C1 segment of cervical spinal cord (tissue), 14 donors: ENCODE data around the gene ARHGEF25.
A peak's percentile ranks its signal among the peaks of the same experiment; 100 is the strongest.
"Not testable (repeated sequence)": the region's sequence is repeated elsewhere in the genome, so short reads cannot be mapped to it uniquely, and the experiment has no call there.

ENCODE experiments used
- DNase-seq, 14 donors: peaks; one replicate each; lab custom pipeline; 2025; lab: John Stamatoyannopoulos, UW

ARHGEF25 gene

GRCh38 chr12:57611108-57611826 lies at the start of gene ARHGEF25:
Gene ARHGEF25, plus strand, starts transcription at chr12:57611435. Its CDS starts 460 bp downstream, at chr12:57611895.
- DNase-seq = peak in 11 of 14 donors; percentile 14 to 63 (median 36)

- no peak for DNase-seq
Measured at GRCh38 chr12:57563358-57563757, 47.9 kb upstream of the ARHGEF25 start.

GRCh38 chr12:57564178-57564740 lies 47.0 kb upstream of the ARHGEF25 start:
- no peak for DNase-seq

GRCh38 chr12:57568838-57569237 lies 42.4 kb upstream of the ARHGEF25 start:
- no peak for DNase-seq

GRCh38 chr12:57569858-57570257 lies 41.4 kb upstream of the ARHGEF25 start:
- no peak for DNase-seq

DNA sequence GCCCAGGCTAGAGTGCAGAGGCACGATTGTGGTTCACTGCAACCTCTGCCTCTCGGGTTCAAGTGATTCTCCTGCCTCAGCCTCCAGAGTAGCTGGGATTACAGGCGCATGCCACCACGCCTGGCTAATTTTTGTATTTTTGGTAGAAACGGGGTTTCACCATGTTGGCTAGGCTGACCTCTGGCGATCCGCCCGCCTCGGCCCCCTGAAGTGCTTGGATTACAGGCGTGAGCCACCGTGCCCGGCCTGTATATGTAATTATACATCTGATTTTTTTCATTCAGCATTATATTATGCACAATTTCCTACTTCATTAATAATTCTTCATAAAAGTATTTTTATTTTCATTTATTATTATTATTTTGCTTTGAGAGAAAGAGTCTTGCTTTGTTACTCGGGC lies 40.8 kb upstream of the ARHGEF25 start:
- DNase-seq = not testable (repeated sequence)

DNA sequence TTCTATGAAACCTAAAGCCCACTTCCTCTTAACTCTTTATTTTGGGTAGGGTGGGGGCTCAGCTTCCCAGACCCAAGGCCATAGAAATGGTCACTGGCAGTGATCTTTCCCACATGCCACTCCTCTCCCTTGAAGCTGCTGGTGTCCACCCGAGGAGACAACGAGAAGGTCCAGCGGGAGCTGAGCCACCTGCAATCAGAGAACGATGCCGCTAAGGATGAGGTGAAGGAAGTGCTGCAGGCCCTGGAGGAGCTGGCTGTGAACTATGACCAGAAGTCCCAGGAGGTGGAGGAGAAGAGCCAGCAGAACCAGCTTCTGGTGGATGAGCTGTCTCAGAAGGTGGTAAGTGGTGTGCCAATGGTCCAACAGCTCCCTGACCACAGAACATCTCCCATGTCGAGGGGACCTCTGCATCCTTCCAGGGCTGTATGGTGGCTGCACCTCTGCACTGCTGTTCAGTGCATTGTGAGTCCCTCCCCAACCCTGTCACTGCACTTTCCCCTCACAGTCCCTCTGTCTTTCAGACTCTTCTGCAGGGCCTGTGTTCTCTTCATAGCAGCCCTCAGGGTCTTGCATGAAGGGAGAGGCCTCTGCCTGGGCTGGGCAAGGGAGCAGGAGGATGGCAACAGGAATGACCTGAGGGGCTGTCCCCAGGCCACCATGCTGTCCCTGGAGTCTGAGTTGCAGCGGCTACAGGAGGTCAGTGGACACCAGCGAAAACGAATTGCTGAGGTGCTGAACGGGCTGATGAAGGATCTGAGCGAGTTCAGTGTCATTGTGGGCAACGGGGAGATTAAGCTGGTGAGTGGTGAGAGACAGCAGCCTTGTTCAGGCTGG lies 39.1 kb upstream of the ARHGEF25 start:
- no peak for DNase-seq

DNA sequence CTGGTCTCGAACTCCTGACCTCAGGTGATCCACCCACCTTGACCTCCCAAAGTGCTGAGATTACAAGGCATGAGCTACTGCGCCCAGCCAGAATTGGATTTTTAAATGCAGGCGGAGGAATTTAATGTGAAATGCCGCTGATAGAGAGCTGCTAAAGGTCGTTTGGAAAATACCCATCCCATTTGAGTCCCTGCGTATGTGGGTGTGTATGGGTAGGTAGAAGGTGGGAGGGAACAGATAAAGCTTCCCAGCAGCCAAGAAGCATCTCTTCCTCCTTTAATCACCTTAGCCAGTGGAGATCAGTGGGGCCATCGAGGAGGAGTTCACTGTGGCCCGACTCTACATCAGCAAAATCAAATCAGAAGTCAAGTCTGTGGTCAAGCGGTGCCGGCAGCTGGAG lies 36.4 kb upstream of the ARHGEF25 start:
- no peak for DNase-seq

DNA sequence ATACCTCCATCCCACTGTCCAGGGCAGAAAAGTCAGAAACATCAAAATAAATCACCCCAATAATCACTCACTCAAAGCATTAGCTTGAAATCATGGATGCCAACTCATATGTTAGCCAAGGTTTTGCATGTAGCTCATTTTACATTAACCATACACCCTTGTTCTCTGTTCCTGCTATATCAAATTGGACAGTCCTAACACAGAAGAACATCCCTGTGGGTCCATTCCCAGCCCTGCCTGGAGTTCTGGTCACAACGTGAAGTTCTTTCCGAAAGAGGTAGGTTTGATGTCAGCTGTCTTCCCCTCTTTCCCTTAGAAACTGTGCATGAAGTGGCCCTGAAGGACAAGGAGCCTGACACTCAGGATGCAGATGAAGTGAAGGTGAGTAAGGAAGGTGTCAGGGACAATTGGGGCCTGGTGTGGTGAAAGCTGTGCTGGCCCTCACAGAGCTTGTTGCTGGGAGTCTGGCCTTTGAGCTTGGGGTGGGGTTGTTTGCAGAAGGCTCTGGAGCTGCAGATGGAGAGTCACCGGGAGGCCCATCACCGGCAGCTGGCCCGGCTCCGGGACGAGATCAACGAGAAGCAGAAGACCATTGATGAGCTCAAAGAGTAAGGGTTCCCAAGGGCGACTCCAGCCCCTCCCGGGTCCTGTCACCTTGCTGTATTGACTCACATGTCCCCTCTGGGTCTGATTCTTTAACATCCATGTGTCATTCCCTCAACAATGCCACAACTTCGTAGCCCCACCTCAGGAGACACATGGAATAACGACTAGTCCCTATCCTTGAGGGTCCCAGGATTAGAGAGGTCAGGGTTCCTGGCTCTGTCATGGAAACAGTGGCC lies 35.2 kb upstream of the ARHGEF25 start:
- DNase-seq = no peak

GRCh38 chr12:57576613-57577160 lies 34.5 kb upstream of the ARHGEF25 start:
- no peak for DNase-seq

DNA sequence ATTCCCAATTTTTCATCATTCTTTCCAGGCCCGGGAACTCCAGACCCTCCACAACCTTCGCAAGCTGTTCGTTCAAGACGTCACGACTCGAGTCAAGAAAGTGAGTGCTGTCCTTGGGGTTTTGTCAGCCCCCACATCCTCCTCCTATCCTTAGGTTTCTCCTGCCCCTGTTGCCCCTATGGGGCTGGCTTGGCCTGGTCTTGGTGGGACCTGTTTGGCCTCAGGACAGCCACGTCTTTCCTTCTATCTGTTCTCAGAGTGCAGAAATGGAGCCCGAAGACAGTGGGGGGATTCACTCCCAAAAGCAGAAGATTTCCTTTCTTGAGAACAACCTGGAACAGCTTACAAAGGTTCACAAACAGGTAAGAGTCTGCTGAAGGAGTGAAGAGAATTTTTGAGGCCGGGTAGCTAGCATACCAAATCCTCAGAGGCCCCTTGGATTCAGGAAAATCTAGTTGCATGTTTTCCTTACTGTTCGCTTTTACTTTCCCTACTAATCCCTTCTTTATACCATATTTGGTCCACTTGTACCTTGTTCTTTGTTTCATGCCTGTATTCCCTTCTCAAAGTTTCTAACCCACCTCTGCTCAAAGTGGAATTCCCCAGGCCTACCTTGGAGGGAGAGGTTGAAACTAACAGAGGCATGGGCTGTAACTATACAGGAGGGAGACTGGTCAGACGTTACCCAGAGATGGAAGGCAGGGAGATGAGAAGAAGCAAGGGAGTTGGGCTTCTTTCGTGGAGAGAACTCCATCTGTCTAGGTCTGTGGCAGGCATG lies 33.1 kb upstream of the ARHGEF25 start:
- no peak for DNase-seq

- DNase-seq = no peak
Measured at GRCh38 chr12:57579011-57579410, 32.2 kb upstream of the ARHGEF25 start.

- DNase-seq = no peak
Measured at GRCh38 chr12:57579677-57580465, 31.4 kb upstream of the ARHGEF25 start.

GRCh38 chr12:57580466-57580795 lies 30.8 kb upstream of the ARHGEF25 start:
- no peak for DNase-seq

- no peak for DNase-seq
Measured at GRCh38 chr12:57581802-57582201, 29.4 kb upstream of the ARHGEF25 start.

- DNase-seq = no peak
Measured at GRCh38 chr12:57582440-57582839, 28.8 kb upstream of the ARHGEF25 start.

DNA sequence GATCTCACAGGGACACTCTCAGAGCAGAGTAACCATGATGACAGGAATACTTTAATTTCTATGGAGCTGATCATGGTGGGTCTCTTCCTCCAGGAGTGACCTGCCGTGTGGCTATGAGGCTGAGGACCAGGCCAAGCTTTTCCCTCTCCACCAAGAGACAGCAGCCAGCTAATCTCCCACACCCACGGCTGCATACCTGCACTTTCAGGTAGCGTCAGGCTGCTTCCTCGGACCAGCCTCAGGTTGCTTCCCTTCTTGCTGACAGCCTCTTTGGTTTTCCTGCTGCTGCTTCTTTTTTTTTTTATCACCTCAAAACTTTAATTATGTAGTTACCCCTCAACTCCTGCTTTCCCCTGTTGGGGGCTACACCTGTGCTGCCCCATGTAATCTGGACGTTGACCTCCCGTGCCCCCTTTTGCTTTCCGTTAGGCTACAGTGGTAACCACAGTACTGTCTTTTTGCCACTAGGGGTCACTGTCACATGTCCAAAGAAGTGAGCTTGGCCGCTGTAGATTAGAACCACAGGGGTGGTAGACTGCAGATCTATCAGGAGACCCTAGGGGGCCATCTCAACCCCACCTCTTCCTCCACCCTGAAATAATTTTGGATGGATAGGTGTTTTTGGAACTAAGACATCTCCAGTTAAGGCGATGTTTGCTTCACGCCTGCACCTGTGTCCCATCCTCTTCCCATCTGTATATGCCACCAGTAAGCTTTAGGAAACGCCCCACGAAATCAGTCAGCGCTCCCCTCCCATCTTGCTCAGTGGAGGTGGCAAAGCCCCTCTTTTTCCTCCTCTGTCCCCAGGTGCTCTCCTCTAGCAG lies 28.0 kb upstream of the ARHGEF25 start:
- peak in 10 of 14 donors; percentile 7 to 54 (median 22) for DNase-seq

DNA sequence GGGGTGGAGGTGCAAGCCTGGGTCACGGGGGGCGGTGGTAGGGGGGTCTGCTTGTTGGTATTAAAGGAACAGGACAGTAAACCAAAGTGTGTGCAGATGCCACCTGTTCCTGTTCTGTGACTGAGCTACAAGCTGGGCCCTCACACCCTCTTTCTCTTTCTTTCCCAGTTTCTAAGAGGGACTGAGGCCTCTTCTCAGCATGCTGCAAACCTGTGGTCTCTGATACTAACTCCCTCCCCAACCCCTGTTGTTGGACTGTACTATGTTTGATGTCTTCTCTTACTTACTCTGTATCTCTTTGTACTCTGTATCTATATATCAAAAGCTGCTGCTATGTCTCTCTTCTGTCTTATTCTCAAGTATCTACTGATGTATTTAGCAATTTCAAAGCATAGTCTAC lies 27.2 kb upstream of the ARHGEF25 start:
- DNase-seq = no peak

- DNase-seq = no peak
Measured at GRCh38 chr12:57584690-57585089, 26.5 kb upstream of the ARHGEF25 start.
